RWPE1 (cell line): ENCODE results near the gene PLA2G2A.
"Not testable (repeated sequence)": the region's sequence is repeated elsewhere in the genome, so short reads cannot be mapped to it uniquely, and the experiment has no call there.

Experiments
- CTCF ChIA-PET: fragments of 350-600 bp; sonication (Branson Sonifier 250); formaldehyde crosslinking; extraction: SDS; loops from one replicate; lab custom pipeline; 2021; lab: Yijun Ruan, JAX
- POLR2A ChIA-PET: fragments of 400-600 bp; formaldehyde crosslinking; extraction: SDS; loops from one replicate; lab custom pipeline; 2020; ENCODE audit warnings: antibody characterized with exemption; ENCODE audit not compliant: low non-redundant PET; lab: Yijun Ruan, JAX
- DNase-seq: peaks from one replicate; pipeline ENCODE4 v3.0.0; 2012; ENCODE audit warnings: low spot score
- H3K27ac ChIP-seq: fragments of 450-650 bp; 2 replicates; pipeline ENCODE4 v1.5.1; 2017
- CTCF ChIP-seq: fragments of 450-650 bp; conservative IDR thresholded peaks from 2 replicates; pipeline ENCODE4 v1.5.1; 2017; ENCODE audit warnings: low read depth, mild to moderate bottlenecking

PLA2G2A gene

DNA sequence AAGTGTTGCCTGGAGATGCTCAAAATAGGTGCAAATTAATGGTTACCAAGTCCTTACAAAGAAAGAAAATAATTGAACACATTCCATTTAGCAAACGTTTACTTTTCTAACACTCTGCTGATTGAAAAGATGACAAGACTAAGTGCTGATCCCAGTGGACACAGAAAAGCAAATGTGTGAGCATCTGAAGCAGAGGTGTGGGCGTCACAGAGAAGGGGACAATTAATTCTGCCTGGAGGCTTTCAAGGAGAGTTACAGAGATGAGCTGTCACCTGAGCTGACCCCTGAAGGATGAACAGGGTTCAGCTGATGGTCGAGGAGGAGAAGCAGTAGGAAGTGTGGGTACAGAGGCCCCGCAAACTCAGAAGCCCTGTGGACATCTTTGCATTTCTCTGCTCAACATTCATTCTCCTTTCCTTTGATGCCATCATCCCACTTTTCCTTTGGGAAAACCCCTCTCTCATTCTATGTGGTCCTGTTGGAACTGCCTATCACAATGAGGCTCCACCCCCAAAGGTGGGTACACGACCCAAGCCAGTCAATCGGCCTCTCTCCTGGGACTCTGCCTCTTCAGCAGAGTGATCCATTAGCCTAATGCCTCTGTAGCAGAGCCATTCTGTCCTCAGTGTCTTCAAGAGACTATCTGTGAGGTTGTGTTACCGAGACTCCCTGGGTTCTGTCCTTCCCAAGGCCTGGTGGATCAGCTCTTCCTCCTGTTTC is 38.8 kb downstream of the PLA2G2A start:
- DNase-seq: no peak
- H3K27ac ChIP-seq: no peak overlapping the region
- ChIA-PET POLR2A (no interaction called here), CTCF (no interaction called here)
- no peak for TF ChIP-seq CTCF

GRCh38 chr1:19938472-19938871 is 40.9 kb downstream of the PLA2G2A start:
- DNase-seq: no peak
- CTCF ChIA-PET: interaction anchor here (0.7 kb wide), 1 partner anchor 542 kb away, joined by 3 read pairs; no protein-coding TSS in a partner anchor
- no peak for TF ChIP-seq CTCF
- H3K27ac ChIP-seq: no peak overlapping the region
- POLR2A ChIA-PET: no interaction called here

- no peak for DNase-seq
- H3K27ac ChIP-seq: no peak overlapping the region
- TF ChIP-seq CTCF: no peak
- ChIA-PET CTCF (no interaction called here), POLR2A (no interaction called here)
Measured at GRCh38 chr1:19936061-19936750, 43.2 kb downstream of the PLA2G2A start.

GRCh38 chr1:19934336-19934735 is 45.1 kb downstream of the PLA2G2A start:
- TF ChIP-seq CTCF: no peak
- ChIA-PET CTCF (no interaction called here), POLR2A (no interaction called here)

GRCh38 chr1:19932866-19933265 is 46.6 kb downstream of the PLA2G2A start:
- no peak overlapping the region for H3K27ac ChIP-seq
- ChIA-PET CTCF (no interaction called here), POLR2A (no interaction called here)
- no peak for DNase-seq
- no peak for TF ChIP-seq CTCF

More at GRCh38 chr1:19934336-19934735, 45.1 kb downstream of the PLA2G2A start:
- no peak overlapping the region for H3K27ac ChIP-seq
- no peak for DNase-seq

GRCh38 chr1:19927130-19927421 is 52.3 kb downstream of the PLA2G2A start:
- DNase-seq, CTCF ChIA-PET, H3K27ac ChIP-seq, POLR2A ChIA-PET: not testable (repeated sequence)
